ENCODE measurements around the gene EXOC6B.
A peak's percentile ranks its signal among the peaks of the same experiment; 100 is the strongest.

The EXOC6B gene

GRCh38 chr2:72841462-72842125, 15.8 kb upstream of the EXOC6B start (continued):
- TF ChIP-seq PRDM2 (tag by site-specific recombination; IDR thresholded peaks at IDR 0.05; ENCODE audit: borderline replicate concordance) (no peak), PATZ1 (tag by site-specific recombination; IDR thresholded peaks at IDR 0.05) (peak; percentile 44; the same call in 1 of the 2 replicates), ZNF138 (tag by site-specific recombination; IDR thresholded peaks at IDR 0.05; ENCODE audit: borderline replicate concordance) (no peak), ZNF837 (tag by site-specific recombination; IDR thresholded peaks at IDR 0.05) (no peak), ZNF692 (tag by site-specific recombination; IDR thresholded peaks at IDR 0.05) (0 out of 2 replicates have a peak, but pooled peaks have one; percentile 36)

GRCh38 chr2:72840066-72840465, 14.2 kb upstream of the EXOC6B start:
- Histone ChIP-seq H3K36me3 (ENCODE audit: control insufficient read depth in 2 of 2, insufficient read depth in 1 of 2, low read length in 2 of 2) (no peaks in the 10 kb centered on the region), H3K9me3 (ENCODE audit: control insufficient read depth, insufficient read depth, low read depth, low read length) (no peaks in the 10 kb centered on the region), H3K27ac (ENCODE audit: extremely low read depth, low read depth, low read length) (no peak overlapping the region), H3K4me3 (ENCODE audit: low read depth, low read length) (no peak overlapping the region), H3K4me1 (ENCODE audit: control insufficient read depth, insufficient read depth, low read length) (no peaks in the 10 kb centered on the region)
- ChIA-PET CTCF (interaction anchor here (0.6 kb wide), 1 partner anchor 97 kb away, joined by 5 read pairs; no protein-coding TSS in a partner anchor), POLR2A (interaction anchor here (0.5 kb wide), 1 partner anchor 67 kb away, joined by 3 read pairs; no protein-coding TSS in a partner anchor)
- TF ChIP-seq ZNF473 (tag by site-specific recombination; IDR thresholded peaks at IDR 0.05) (no peak), ZIC2 (tag by site-specific recombination; IDR thresholded peaks at IDR 0.05) (no peak), ZSCAN18 (tag by site-specific recombination; IDR thresholded peaks at IDR 0.05) (no peak), ZNF560 (tag by site-specific recombination; IDR thresholded peaks at IDR 0.05; ENCODE audit: borderline replicate concordance) (no peak), GLIS1 (tag by site-specific recombination; IDR thresholded peaks at IDR 0.05) (peak; percentile 54)
- TF ChIP-seq, protein P1, sequence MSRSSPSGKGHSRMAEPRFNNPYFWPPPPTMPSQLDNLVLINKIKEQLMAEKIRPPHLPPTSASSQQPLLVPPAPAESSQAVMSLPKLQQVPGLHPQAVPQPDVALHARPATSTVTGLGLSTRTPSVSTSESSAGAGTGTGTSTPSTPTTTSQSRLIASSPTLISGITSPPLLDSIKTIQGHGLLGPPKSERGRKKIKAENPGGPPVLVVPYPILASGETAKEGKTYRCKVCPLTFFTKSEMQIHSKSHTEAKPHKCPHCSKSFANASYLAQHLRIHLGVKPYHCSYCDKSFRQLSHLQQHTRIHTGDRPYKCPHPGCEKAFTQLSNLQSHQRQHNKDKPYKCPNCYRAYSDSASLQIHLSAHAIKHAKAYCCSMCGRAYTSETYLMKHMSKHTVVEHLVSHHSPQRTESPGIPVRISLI (tag by site-specific recombination; IDR thresholded peaks at IDR 0.05), result 0 out of 2 replicates have a peak, but pooled peaks have one; percentile 35
